Thyroid gland (tissue), 4 donors: ENCODE data around the gene THSD7A.

Experiments
- CTCF ChIP-seq, 6 experiments: fragments of 200-600 bp in 3 of 6; fragments of 450-650 bp in 3 of 6; sonication (generic) in 3 of 6; IDR thresholded peaks; one replicate each; pipeline ENCODE4 v1.5.1; 2016 to 2019; ENCODE audit warnings: antibody characterized with exemption in 6 of 6, mild to moderate bottlenecking in 2 of 6, inconsistent platforms in 1 of 6, moderate library complexity in 1 of 6
- POLR2A ChIP-seq, 2 donors: fragments of 450-650 bp; IDR thresholded peaks; one replicate each; pipeline ENCODE4 v1.6.1; 2017; ENCODE audit warnings: antibody characterized with exemption in 2 of 2, mild to moderate bottlenecking in 2 of 2, moderate library complexity in 1 of 2

- TF ChIP-seq CTCF (IDR thresholded peaks at IDR 0.05) (no peak), POLR2A (IDR thresholded peaks at IDR 0.05) (no peak)
Measured at GRCh38 chr7:11655163-11655562, 176.8 kb downstream of the THSD7A start.
